Liver (tissue), 3 donors: ENCODE measurements around the gene DESI1.

Source experiments
- CTCF ChIP-seq: fragments of 150-350 bp; IDR thresholded peaks from 2 replicates; pipeline ENCODE4 v1.5.1; 2017; ENCODE audit warnings: improper control_type of control experiment, low read depth, low read length; ENCODE audit not compliant: missing input control
- HNF4A ChIP-seq, 2 donors: conservative IDR thresholded peaks; 2 replicates each; pipeline ENCODE4 v1.6.1; 2016; ENCODE audit warnings: antibody characterized with exemption in 2 of 2, mild to moderate bottlenecking in 2 of 2
- NR2F2 ChIP-seq: IDR thresholded peaks from 2 replicates; pipeline ENCODE4 v1.6.1; 2016; ENCODE audit warnings: antibody characterized with exemption
- RAD21 ChIP-seq, 2 donors: IDR thresholded peaks; 2 replicates each; pipeline ENCODE4 v1.6.1; 2016; ENCODE audit warnings: antibody characterized with exemption in 2 of 2, mild to moderate bottlenecking in 2 of 2
- REST ChIP-seq: IDR thresholded peaks from 2 replicates; pipeline ENCODE4 v1.6.1; 2016; ENCODE audit warnings: antibody characterized with exemption, mild to moderate bottlenecking
- YY1 ChIP-seq: IDR thresholded peaks from 2 replicates; pipeline ENCODE4 v1.6.1; 2016; ENCODE audit warnings: antibody characterized with exemption, mild to moderate bottlenecking
- donor health status: healthy.
- donor health status: healthy.

- TF ChIP-seq CTCF (no peak), NR2F2 (no peak), YY1 (no peak), REST (no peak), HNF4A (conservative IDR thresholded peaks at IDR 0.05) (no peak), RAD21 (IDR thresholded peaks at IDR 0.05) (no peak)
Measured at GRCh38 chr22:41608386-41608785, 12.5 kb downstream of the DESI1 start.
